GM12878 (cell line): Measurements from ENCODE around the gene ASMTL. TPM values are rescaled to one million over a fixed set of nuclear protein-coding genes. Genes with fewer than 3 reads are reported as not detected.

ENCODE experiments used
- BRCA1 ChIP-seq: IDR thresholded peaks from 2 replicates; pipeline ENCODE4 v1.6.1; 2011; ENCODE audit warnings: low read depth, low read length, improper control_type of control experiment
- CBX5 ChIP-seq: sonication (generic); IDR thresholded peaks from 2 replicates; pipeline ENCODE4 v1.6.1; 2016; ENCODE audit warnings: low read depth, moderate library complexity, mild to moderate bottlenecking, inconsistent platforms
- CREB1 ChIP-seq: IDR thresholded peaks from 2 replicates; pipeline ENCODE4 v1.6.1; 2012; ENCODE audit warnings: low read depth, mild to moderate bottlenecking, inconsistent platforms
- EED ChIP-seq: sonication (generic); IDR thresholded peaks from 2 replicates; pipeline ENCODE4 v1.6.1; 2016; ENCODE audit warnings: antibody characterized with exemption, low read depth
- EP300 ChIP-seq, 2 experiments: fragments of 150-350 bp in 1 of 2; IDR thresholded peaks; 2 replicates each; pipeline ENCODE4 v1.6.1; 2011 to 2012; ENCODE audit warnings: low read depth in 2 of 2, low read length in 2 of 2, borderline replicate concordance in 1 of 2, improper control_type of control experiment in 1 of 2, inconsistent platforms in 1 of 2; ENCODE audit not compliant: control insufficient read depth in 1 of 2
- FOXK2 ChIP-seq: fragments of 450-650 bp; IDR thresholded peaks from 2 replicates; pipeline ENCODE4 v1.6.1; 2017; ENCODE audit warnings: mild to moderate bottlenecking, moderate library complexity
- IRF4 ChIP-seq: IDR thresholded peaks from 2 replicates; pipeline ENCODE4 v1.6.1; 2011; ENCODE audit warnings: low read depth, low read length
- MYC ChIP-seq: IDR thresholded peaks from 2 replicates; pipeline ENCODE4 v1.6.1; 2011; ENCODE audit warnings: mild to moderate bottlenecking, low read length, moderate library complexity, inconsistent platforms; ENCODE audit not compliant: insufficient read depth, insufficient replicate concordance, insufficient read length, severe bottlenecking
- NBN ChIP-seq: fragments of 450-650 bp; IDR thresholded peaks from 2 replicates; pipeline ENCODE4 v1.6.1; 2016
- NR2F1 ChIP-seq: fragments of 450-650 bp; conservative IDR thresholded peaks from 2 replicates; pipeline ENCODE4 v1.6.1; 2017; ENCODE audit warnings: mild to moderate bottlenecking
- PAX5 ChIP-seq: IDR thresholded peaks from 2 replicates; pipeline ENCODE4 v1.6.1; 2011; ENCODE audit warnings: low read depth, low read length, borderline replicate concordance
- PML ChIP-seq: IDR thresholded peaks from 2 replicates; pipeline ENCODE4 v1.6.1; 2012; ENCODE audit warnings: low read length, inconsistent platforms
- POLR2A ChIP-seq: IDR thresholded peaks from 2 replicates; pipeline ENCODE4 v1.6.1; 2011; ENCODE audit warnings: low read depth, mild to moderate bottlenecking, low read length
- RB1 ChIP-seq: fragments of 450-650 bp; formaldehyde crosslinking; IDR thresholded peaks from 2 replicates; pipeline ENCODE4 v1.6.1; 2017; ENCODE audit warnings: mild to moderate bottlenecking, borderline replicate concordance
- RCOR1 ChIP-seq: conservative IDR thresholded peaks from 2 replicates; pipeline ENCODE4 v1.6.1; 2012; ENCODE audit warnings: low read depth, low read length, improper control_type of control experiment
- RELA ChIP-seq: fragments of 450-650 bp; IDR thresholded peaks from 2 replicates; pipeline ENCODE4 v1.8.0; 2014; ENCODE audit warnings: borderline replicate concordance; ENCODE audit not compliant: partially characterized antibody
- SPI1 ChIP-seq: IDR thresholded peaks from 2 replicates; pipeline ENCODE4 v1.6.1; 2011; ENCODE audit warnings: low read depth, mild to moderate bottlenecking, low read length, moderate library complexity, borderline replicate concordance; ENCODE audit not compliant: insufficient read depth
- TAF1 ChIP-seq: IDR thresholded peaks from 2 replicates; pipeline ENCODE4 v1.6.1; 2011; ENCODE audit warnings: mild to moderate bottlenecking, low read depth, low read length, borderline replicate concordance
- polyA plus RNA-seq, 11 experiments: library from polyadenylated mRNA; depleted of rRNA in 4 of 11; unstranded in 6 of 11; stranded (reverse) in 5 of 11; fragments of >200 nt; fragmentation: Nextera tagmentation in 4 of 11; fragmentation: Illumina TruSeq in 1 of 11; extraction: Ambion mirVana in 4 of 11; extraction: Trizol in 1 of 11; gene quantifications; 1 replicate in 1 of 11; 2 replicates in 10 of 11; pipeline versions ENCODE4 v1.2.1 to v1.2.3, GENCODE V29; 2011 to 2016; ENCODE audit warnings: inconsistent platforms in 2 of 11, missing spikeins in 2 of 11, low read depth in 1 of 11
- total RNA-seq, 4 experiments: library from RNA; depleted of rRNA in 3 of 4; stranded (reverse); fragments of >200 nt in 3 of 4; fragmentation: Illumina TruSeq in 1 of 4; extraction: Trizol in 1 of 4; gene quantifications; 2 replicates each; pipeline versions ENCODE4 v1.2.1 to v1.2.3, GENCODE V29; 2013 to 2021
- TF ChIP-seq, protein P1 (sequence below): IDR thresholded peaks from 2 replicates; pipeline ENCODE4 v1.6.1; 2011; ENCODE audit warnings: low read depth, low read length, improper control_type of control experiment, borderline replicate concordance
- TF ChIP-seq, protein P2 (sequence below): IDR thresholded peaks from 2 replicates; pipeline ENCODE4 v1.6.1; 2012; ENCODE audit warnings: low read length, inconsistent platforms
- TF ChIP-seq, protein P3 (sequence below): fragments of 450-650 bp; IDR thresholded peaks from 2 replicates; pipeline ENCODE4 v1.6.1; 2017; ENCODE audit warnings: mild to moderate bottlenecking, low read depth, inconsistent platforms; ENCODE audit not compliant: poor library complexity, severe bottlenecking
- TF ChIP-seq, protein P4 (sequence below): IDR thresholded peaks from 2 replicates; pipeline ENCODE4 v1.6.1; 2012; ENCODE audit warnings: low read depth, low read length, improper control_type of control experiment
- TF ChIP-seq, protein P5 (sequence below): fragments of 450-650 bp; IDR thresholded peaks from 2 replicates; pipeline ENCODE4 v1.6.1; 2016; ENCODE audit warnings: mild to moderate bottlenecking

Gene ASMTL
- total and polyA plus RNA-seq, 10 of the 15 experiments (the other 5 are each of a cell fraction or from before 2014, with no cell fraction given): 1.6 to 51.9 (median 32.1) TPM

DNA sequence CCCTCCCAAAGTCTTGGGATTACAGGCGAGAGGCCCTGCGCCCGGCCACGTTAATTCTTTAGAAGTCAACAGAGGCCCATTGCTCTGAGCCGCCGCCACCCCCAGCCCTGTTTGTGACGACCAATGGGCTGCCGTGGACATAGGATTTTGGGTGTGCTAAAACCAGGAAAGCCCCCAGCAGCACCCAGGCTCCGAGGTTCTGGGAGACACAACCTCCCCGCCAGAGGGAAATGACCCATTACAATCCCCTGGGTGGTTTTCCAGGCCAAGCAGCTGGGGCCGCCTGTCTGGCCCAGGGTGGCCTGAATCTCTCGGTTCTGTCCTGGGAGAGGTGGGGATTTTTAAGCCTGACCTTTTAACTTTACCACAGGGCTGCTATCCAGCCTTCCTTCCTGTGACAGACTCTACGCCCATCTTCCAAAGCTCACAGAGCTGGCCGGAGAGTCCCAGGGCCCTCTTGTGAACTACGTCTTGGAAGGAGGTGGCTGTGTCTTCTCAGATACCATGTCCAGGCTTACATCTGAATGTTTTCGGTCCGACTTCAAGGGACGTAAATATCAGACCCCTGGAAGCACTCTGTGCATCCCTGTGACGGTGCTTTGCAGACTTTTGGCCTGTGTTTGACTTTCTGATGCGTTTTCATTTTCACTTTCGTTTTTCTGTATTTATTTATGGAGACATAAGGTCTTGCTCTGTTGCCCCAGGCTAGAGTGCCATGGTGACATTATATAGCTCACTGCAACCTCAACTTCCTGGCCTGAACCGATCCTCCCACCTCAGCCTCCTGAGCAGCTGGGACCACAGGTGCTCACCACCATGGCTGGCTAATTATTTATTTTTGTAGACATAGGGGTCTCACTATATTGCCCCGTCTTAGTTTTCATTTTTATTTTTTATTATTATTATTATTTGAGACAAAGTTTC lies 48.3 kb upstream of the ASMTL start (continued):
- TF ChIP-seq, protein P1, sequence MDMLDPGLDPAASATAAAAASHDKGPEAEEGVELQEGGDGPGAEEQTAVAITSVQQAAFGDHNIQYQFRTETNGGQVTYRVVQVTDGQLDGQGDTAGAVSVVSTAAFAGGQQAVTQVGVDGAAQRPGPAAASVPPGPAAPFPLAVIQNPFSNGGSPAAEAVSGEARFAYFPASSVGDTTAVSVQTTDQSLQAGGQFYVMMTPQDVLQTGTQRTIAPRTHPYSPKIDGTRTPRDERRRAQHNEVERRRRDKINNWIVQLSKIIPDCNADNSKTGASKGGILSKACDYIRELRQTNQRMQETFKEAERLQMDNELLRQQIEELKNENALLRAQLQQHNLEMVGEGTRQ: no peak
- TF ChIP-seq, protein P2, sequence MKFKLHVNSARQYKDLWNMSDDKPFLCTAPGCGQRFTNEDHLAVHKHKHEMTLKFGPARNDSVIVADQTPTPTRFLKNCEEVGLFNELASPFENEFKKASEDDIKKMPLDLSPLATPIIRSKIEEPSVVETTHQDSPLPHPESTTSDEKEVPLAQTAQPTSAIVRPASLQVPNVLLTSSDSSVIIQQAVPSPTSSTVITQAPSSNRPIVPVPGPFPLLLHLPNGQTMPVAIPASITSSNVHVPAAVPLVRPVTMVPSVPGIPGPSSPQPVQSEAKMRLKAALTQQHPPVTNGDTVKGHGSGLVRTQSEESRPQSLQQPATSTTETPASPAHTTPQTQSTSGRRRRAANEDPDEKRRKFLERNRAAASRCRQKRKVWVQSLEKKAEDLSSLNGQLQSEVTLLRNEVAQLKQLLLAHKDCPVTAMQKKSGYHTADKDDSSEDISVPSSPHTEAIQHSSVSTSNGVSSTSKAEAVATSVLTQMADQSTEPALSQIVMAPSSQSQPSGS: peak; percentile 83
- TF ChIP-seq TAF1 (no peak), CREB1 (0 out of 2 replicates have a peak, but pooled peaks have one; percentile 40), NR2F1 (peak; percentile 78), POLR2A (no peak), MYC (no peak), IRF4 (peak; percentile 31; the same call in 1 of the 2 replicates), CBX5 (peak; percentile 53; the same call in 1 of the 2 replicates), NBN (peak; percentile 74; the same call in 1 of the 2 replicates), RB1 (no peak), SPI1 (peak; percentile 31; the same call in 1 of the 2 replicates), EP300 (IDR thresholded peaks at IDR 0.05; ENCODE audit: borderline replicate concordance in 1 of 2, control insufficient read depth in 1 of 2, low read depth in 2 of 2, low read length in 2 of 2) (peak; percentile 49 to 71; a peak in 2 of 4 replicates), RELA (no peak), EED (peak; percentile 67), FOXK2 (no peak; the same call in none of the 2 replicates), PML (0 out of 2 replicates have a peak, but pooled peaks have one; percentile 56), PAX5 (peak; percentile 93), RCOR1 (peak; percentile 79; the same call in 1 of the 2 replicates), BRCA1 (no peak)
- TF ChIP-seq, protein P3, sequence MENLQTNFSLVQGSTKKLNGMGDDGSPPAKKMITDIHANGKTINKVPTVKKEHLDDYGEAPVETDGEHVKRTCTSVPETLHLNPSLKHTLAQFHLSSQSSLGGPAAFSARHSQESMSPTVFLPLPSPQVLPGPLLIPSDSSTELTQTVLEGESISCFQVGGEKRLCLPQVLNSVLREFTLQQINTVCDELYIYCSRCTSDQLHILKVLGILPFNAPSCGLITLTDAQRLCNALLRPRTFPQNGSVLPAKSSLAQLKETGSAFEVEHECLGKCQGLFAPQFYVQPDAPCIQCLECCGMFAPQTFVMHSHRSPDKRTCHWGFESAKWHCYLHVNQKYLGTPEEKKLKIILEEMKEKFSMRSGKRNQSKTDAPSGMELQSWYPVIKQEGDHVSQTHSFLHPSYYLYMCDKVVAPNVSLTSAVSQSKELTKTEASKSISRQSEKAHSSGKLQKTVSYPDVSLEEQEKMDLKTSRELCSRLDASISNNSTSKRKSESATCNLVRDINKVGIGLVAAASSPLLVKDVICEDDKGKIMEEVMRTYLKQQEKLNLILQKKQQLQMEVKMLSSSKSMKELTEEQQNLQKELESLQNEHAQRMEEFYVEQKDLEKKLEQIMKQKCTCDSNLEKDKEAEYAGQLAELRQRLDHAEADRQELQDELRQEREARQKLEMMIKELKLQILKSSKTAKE: peak; percentile 90
- TF ChIP-seq, protein P4, sequence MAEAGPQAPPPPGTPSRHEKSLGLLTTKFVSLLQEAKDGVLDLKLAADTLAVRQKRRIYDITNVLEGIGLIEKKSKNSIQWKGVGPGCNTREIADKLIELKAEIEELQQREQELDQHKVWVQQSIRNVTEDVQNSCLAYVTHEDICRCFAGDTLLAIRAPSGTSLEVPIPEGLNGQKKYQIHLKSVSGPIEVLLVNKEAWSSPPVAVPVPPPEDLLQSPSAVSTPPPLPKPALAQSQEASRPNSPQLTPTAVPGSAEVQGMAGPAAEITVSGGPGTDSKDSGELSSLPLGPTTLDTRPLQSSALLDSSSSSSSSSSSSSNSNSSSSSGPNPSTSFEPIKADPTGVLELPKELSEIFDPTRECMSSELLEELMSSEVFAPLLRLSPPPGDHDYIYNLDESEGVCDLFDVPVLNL: no peak
- TF ChIP-seq, protein P5, sequence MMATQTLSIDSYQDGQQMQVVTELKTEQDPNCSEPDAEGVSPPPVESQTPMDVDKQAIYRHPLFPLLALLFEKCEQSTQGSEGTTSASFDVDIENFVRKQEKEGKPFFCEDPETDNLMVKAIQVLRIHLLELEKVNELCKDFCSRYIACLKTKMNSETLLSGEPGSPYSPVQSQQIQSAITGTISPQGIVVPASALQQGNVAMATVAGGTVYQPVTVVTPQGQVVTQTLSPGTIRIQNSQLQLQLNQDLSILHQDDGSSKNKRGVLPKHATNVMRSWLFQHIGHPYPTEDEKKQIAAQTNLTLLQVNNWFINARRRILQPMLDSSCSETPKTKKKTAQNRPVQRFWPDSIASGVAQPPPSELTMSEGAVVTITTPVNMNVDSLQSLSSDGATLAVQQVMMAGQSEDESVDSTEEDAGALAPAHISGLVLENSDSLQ: 0 out of 2 replicates have a peak, but pooled peaks have one; percentile 14
